H1 (cell line): Measurements from ENCODE around the gene BIRC2. TPM values are rescaled to one million over a fixed set of nuclear protein-coding genes. Genes with fewer than 3 reads are reported as not detected.

Experiments used
- NRF1 ChIP-seq: IDR thresholded peaks from 2 replicates; pipeline ENCODE4 v1.6.1; 2011; ENCODE audit warnings: mild to moderate bottlenecking, low read depth, low read length, improper control_type of control experiment
- YY1 ChIP-seq: IDR thresholded peaks from 2 replicates; pipeline ENCODE4 v1.6.1; 2011; ENCODE audit warnings: low read depth, mild to moderate bottlenecking, low read length
- polyA plus RNA-seq, 7 experiments: library from polyadenylated mRNA; depleted of rRNA in 3 of 7; stranded (reverse) in 5 of 7; unstranded in 2 of 7; fragments of >200 nt in 5 of 7; fragments of 200-250 nt in 2 of 7; gene quantifications; 1 replicate in 5 of 7; 2 replicates in 1 of 7; 4 replicates in 1 of 7; pipeline versions ENCODE4 v1.2.1 to v1.2.3, GENCODE V29; 2011 to 2013; ENCODE audit warnings: missing spikeins in 2 of 7, mixed read lengths in 2 of 7
- total RNA-seq: library from RNA; stranded (reverse); fragmentation: NEBNext Ultra II Directional; extraction: Animal tissue kit (Norgen Biotek cat#: 25700); gene quantifications from 2 replicates; pipeline ENCODE4 v1.2.1, GENCODE V29; 2021

BIRC2 gene
- total and polyA plus RNA-seq, 2 of the 8 experiments (the other 6 are each of a cell fraction or from before 2014, with no cell fraction given) = 18.4 to 24.7 TPM

GRCh38 chr11:102320679-102321078, 26.3 kb upstream of the BIRC2 start (continued):
- TF ChIP-seq NRF1 (no peak), YY1 (no peak)
